GM12872 (cell line): ENCODE measurements around the gene CAPN15.

Experiments
- CTCF ChIP-seq: IDR thresholded peaks from 3 replicates; pipeline ENCODE4 v1.5.1; 2011; ENCODE audit warnings: low read depth, mild to moderate bottlenecking, low read length, moderate library complexity; ENCODE audit not compliant: insufficient read depth

The CAPN15 gene

DNA sequence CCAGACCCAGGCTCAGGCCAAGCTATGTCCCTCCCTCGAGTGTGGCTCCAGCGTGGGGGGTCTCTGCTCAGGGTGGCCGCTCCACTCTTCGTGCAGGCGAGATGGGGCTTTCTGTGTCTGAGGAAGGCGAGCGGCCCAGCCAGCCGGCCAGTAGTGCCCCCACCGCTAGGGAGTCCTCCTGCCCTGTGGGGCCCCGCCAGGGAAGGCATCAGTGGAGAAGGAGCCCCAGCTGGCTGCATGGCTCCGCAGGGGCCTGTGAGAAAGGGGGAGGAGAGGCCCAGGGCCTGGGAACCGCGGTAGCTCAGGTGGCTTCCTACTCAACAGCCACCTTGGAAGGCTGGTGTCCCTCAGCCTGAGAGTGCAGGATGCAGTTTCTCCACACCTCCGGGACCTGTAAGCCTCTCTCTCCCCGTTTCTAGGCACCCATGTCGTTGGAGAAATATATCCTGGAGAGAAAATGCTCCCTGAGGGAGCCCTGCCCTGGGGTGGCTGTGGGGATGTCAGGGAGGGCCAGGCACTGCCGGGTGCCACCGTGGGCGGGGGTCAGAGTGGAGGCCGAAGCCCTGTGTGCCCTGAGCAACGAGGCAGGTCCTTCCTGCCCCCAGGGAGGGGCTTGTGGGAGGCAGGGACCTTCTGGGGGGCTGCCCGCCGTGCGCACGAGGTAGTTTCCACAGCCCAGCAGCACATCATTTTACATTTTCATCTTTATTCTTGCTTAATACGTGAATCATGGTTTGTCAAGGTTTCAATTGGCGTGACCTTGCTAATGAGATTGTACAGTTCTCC lies 45.5 kb downstream of the CAPN15 start:
- no peak for TF ChIP-seq CTCF

DNA sequence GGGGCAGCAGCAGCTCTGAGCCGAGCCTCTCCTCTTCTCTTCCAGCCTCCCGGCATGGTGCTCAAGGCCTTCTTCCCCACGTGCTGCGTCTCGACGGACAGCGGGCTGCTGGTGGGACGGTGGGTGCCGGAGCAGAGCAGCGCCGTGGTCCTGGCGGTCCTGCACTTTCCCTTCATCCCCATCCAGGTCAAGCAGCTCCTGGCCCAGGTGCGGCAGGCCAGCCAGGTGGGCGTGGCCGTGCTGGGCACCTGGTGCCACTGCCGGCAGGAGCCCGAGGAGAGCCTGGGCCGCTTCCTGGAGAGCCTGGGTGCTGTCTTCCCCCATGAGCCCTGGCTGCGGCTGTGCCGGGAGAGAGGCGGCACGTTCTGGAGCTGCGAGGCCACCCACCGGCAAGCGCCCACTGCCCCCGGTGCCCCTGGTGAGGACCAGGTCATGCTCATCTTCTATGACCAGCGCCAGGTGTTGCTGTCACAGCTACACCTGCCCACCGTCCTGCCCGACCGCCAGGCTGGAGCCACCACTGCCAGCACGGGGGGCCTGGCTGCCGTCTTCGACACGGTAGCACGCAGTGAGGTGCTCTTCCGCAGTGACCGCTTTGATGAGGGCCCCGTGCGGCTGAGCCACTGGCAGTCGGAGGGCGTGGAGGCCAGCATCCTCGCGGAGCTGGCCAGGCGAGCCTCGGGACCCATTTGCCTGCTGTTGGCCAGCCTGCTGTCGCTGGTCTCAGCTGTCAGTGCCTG lies 46.7 kb downstream of the CAPN15 start:
- TF ChIP-seq CTCF, result no peak

GRCh38 chr16:575354-576196 lies 48.1 kb downstream of the CAPN15 start:
- no peak for TF ChIP-seq CTCF

DNA sequence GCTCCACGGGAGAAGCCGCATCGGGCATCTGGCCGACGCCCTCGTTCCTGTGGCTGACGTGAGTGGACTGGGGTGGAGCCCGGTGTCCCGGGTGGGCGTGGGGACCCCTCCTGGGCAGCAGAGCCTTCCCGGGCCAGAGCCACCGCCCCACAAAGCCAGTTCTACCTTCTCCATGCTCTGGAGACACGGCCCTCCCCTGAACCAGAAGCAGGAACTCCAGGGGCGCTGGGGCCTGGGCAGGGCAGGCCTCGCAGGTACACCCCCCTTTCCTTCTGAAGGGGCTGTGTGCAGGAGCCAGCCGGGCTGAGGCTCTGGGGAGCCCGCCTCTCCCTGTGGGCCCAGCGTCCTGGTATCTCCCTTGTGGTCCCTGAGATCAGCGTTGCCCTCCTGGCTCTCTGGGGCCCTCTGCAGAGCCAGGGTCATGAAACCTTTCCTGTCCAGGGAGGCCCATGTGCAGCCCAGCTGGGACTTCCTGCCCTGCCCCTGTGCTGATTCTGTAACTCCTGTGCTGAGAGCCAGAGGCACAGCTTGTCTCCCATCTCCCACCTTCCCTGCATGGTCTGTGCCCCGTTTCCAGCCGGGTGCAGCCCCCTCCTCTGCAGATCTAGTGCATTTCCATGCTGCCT lies 48.8 kb downstream of the CAPN15 start:
- TF ChIP-seq CTCF, result no peak

- TF ChIP-seq CTCF, result no peak
These were observed 49.3 kb downstream of the CAPN15 start for GRCh38 chr16:576823-577201.

- no peak for TF ChIP-seq CTCF
These were observed 50.3 kb downstream of the CAPN15 start for GRCh38 chr16:577796-578195.
